Measurements from ENCODE around the gene NTMT1.
A peak's percentile ranks its signal among the peaks of the same experiment; 100 is the strongest.
"Not testable (repeated sequence)": the region's sequence is repeated elsewhere in the genome, so short reads cannot be mapped to it uniquely, and the experiment has no call there.

The NTMT1 gene

GRCh38 chr9:129654554-129655040 lies 28.6 kb downstream of the NTMT1 start:
- no peak for DNase-seq (ENCODE audit: low read depth in 2 of 2)

- DNase-seq (ENCODE audit: low read depth in 2 of 2): no peak
Measured at GRCh38 chr9:129655154-129655553, 29.2 kb downstream of the NTMT1 start.

GRCh38 chr9:129655696-129656095 lies 29.7 kb downstream of the NTMT1 start:
- no peak for DNase-seq (ENCODE audit: low read depth in 2 of 2)

- no peak for DNase-seq (ENCODE audit: low read depth in 2 of 2)
Measured at GRCh38 chr9:129656795-129657390, 30.9 kb downstream of the NTMT1 start.

- no peak for DNase-seq (ENCODE audit: low read depth in 2 of 2)
Measured at GRCh38 chr9:129661029-129661428, 35.1 kb downstream of the NTMT1 start.

GRCh38 chr9:129662239-129662638 lies 36.3 kb downstream of the NTMT1 start:
- not testable (repeated sequence) for DNase-seq (ENCODE audit: low read depth in 2 of 2)

- no peak for DNase-seq (ENCODE audit: low read depth in 2 of 2)
Measured at GRCh38 chr9:129664746-129665388, 38.9 kb downstream of the NTMT1 start.

- DNase-seq (ENCODE audit: low read depth in 2 of 2): peak; percentile 23 to 32
Measured at GRCh38 chr9:129665389-129665775, 39.4 kb downstream of the NTMT1 start, which contains the start of gene PRRX2. PRRX2 (plus strand) TSS chr9:129665647; CDS start chr9:129665868, 221 bp downstream.

GRCh38 chr9:129665814-129666520 lies 40.0 kb downstream of the NTMT1 start:
- DNase-seq (ENCODE audit: low read depth in 2 of 2): no peak

- DNase-seq (ENCODE audit: low read depth in 2 of 2): no peak
Measured at GRCh38 chr9:129666575-129666974, 40.6 kb downstream of the NTMT1 start.

- DNase-seq (ENCODE audit: low read depth in 2 of 2): no peak
Measured at GRCh38 chr9:129667378-129667777, 41.4 kb downstream of the NTMT1 start.

- DNase-seq (ENCODE audit: low read depth in 2 of 2): no peak
Measured at GRCh38 chr9:129667850-129668249, 41.9 kb downstream of the NTMT1 start.

GRCh38 chr9:129669141-129669718 lies 43.3 kb downstream of the NTMT1 start:
- no peak for DNase-seq (ENCODE audit: low read depth in 2 of 2)

GRCh38 chr9:129669946-129670345 lies 44.0 kb downstream of the NTMT1 start:
- no peak for DNase-seq (ENCODE audit: low read depth in 2 of 2)

GRCh38 chr9:129671065-129671464 lies 45.1 kb downstream of the NTMT1 start:
- no peak for DNase-seq (ENCODE audit: low read depth in 2 of 2)

- DNase-seq (ENCODE audit: low read depth in 2 of 2): no peak
Measured at GRCh38 chr9:129671519-129671918, 45.6 kb downstream of the NTMT1 start.

- no peak for DNase-seq (ENCODE audit: low read depth in 2 of 2)
Measured at GRCh38 chr9:129672702-129673101, 46.7 kb downstream of the NTMT1 start.

- no peak for DNase-seq (ENCODE audit: low read depth in 2 of 2)
Measured at GRCh38 chr9:129673602-129674001, 47.6 kb downstream of the NTMT1 start.

- no peak for DNase-seq (ENCODE audit: low read depth in 2 of 2)
Measured at GRCh38 chr9:129674229-129674628, 48.3 kb downstream of the NTMT1 start.

- DNase-seq (ENCODE audit: low read depth in 2 of 2): no peak
Measured at GRCh38 chr9:129675620-129676019, 49.7 kb downstream of the NTMT1 start.

GRCh38 chr9:129676287-129676686 lies 50.3 kb downstream of the NTMT1 start:
- no peak for DNase-seq (ENCODE audit: low read depth in 2 of 2)

GRCh38 chr9:129676975-129677374 lies 51.0 kb downstream of the NTMT1 start:
- no peak for DNase-seq (ENCODE audit: low read depth in 2 of 2)
